ENCODE results near the gene TMEM39B.

DNA sequence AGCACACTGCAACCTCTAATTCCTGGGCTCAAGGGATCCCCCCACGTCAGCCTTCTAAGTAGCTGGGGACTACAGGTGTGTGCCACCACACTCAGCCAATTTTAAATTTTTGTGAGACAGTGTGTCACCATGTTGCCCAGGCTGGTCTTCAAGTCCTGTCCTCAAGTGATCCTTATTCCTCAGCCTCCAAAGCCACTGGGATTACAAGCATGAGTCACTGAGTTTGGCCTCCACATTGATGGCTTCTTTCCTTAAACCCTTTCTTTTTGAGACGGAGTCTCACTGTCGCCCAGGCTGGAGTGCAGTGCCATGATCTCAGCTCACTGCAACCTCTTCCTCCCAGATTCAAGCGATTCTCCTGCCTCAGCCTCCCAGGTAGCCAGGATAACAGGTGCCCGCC is 42.8 kb downstream of the TMEM39B start:
- TF ChIP-seq, protein P1, sequence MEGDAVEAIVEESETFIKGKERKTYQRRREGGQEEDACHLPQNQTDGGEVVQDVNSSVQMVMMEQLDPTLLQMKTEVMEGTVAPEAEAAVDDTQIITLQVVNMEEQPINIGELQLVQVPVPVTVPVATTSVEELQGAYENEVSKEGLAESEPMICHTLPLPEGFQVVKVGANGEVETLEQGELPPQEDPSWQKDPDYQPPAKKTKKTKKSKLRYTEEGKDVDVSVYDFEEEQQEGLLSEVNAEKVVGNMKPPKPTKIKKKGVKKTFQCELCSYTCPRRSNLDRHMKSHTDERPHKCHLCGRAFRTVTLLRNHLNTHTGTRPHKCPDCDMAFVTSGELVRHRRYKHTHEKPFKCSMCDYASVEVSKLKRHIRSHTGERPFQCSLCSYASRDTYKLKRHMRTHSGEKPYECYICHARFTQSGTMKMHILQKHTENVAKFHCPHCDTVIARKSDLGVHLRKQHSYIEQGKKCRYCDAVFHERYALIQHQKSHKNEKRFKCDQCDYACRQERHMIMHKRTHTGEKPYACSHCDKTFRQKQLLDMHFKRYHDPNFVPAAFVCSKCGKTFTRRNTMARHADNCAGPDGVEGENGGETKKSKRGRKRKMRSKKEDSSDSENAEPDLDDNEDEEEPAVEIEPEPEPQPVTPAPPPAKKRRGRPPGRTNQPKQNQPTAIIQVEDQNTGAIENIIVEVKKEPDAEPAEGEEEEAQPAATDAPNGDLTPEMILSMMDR (IDR thresholded peaks at IDR 0.05): no peak
- TF ChIP-seq POLR2A (IDR thresholded peaks at IDR 0.05): no peak

All from uterus (tissue), 2 donors.